ENCODE results near the gene PAK4.

The PAK4 gene

DNA sequence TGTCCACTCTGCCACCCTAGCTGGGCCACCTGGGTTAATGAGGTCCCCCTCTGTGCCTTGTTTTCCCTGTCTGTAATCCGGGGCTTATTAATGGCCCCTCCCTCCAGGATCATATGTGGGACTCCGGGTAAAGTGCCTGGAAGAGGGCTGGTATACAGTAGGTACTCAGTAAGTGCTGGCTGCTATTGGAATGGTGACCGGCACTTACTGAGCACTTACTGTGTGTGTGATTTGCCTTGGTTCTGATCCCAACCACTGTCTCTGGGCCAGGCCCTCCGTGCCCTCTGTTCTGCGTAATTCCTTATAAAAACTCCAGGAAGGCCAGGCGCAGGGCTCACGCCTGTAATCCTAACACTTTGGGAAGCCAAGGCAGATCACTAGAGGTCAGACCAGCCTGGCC, 40.3 kb downstream of the PAK4 start:
- DNase-seq (ENCODE audit: low read depth) = no peak

DNA sequence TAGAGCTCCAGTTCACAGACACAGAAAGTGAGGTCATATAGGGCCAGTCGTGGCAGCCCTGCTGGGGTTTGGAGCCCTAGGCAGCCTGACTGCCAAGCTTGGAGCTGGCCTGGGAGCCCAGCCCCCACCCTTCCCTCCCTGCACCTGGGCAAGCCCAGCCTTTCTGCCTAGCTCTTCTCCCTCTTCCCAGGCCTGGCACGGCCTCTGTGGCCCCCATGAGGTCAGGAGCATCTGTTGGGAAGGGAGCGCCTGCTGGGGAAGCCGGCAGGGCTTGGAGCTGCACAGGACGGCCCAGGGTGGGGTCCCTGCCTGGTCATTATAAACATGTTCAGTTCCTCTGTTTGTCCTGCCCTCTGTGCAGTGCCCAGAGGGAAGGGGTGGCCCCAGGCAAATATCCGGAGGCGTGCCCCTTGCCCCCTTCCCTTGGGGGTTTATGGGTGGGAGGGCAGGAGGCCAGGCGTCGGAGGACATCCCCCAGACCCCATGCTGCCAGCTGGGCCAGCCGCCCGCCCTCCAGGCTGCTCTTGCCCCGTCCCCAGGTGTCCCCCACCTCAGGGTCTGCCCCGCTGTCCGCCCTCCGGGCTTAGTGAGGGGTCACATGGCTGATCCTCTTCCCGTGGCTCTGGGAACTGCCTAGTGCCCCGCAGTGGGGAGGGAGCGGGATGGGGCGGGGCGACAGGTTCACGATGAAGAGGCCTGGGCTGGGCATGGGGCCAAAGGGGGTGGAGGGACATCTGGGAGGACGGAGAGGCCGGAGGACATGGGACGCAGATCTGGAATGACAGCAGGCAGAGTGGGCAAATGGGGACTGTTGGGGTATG, 41.2 kb downstream of the PAK4 start:
- DNase-seq (ENCODE audit: low read depth) = no peak

DNA sequence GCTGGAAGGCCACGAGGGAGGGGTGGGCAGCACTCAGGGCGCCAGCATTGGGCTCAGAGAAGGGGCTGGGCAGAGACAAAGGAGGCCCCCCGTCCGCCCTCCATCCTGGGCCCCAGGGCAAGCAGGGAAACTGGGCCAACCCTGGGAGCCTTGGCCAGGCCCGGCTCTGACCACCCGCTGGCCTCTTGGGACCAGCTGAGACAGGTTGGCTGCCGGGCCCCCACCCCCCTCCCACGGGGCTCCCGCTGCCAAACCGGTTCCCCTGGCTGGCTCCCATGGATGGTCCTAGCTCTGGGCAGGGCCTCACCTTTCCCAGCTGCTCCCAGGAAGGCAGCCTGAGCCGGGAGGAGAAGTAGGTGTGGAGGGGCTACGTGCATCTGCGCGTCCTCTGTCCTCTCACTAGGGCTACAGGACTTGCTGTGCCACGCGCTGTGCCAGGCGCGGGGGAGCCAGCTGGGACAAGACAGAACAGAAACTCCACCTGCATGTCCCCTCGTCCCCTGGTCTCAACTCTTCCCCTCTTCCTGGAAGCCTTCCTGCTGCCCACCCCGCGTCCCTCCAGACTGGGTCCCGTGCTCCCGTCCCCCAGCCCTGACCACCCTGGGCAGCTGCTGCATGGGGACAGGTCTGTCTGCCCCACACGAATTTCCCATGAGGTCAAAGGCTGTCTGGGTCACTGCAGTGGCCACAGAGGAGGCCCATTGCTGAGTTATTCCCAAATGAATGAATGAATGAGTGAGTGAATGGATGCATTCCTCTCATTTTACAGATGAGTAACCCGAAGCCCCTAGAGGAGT, 42.1 kb downstream of the PAK4 start:
- DNase-seq (ENCODE audit: low read depth) = no peak

DNA sequence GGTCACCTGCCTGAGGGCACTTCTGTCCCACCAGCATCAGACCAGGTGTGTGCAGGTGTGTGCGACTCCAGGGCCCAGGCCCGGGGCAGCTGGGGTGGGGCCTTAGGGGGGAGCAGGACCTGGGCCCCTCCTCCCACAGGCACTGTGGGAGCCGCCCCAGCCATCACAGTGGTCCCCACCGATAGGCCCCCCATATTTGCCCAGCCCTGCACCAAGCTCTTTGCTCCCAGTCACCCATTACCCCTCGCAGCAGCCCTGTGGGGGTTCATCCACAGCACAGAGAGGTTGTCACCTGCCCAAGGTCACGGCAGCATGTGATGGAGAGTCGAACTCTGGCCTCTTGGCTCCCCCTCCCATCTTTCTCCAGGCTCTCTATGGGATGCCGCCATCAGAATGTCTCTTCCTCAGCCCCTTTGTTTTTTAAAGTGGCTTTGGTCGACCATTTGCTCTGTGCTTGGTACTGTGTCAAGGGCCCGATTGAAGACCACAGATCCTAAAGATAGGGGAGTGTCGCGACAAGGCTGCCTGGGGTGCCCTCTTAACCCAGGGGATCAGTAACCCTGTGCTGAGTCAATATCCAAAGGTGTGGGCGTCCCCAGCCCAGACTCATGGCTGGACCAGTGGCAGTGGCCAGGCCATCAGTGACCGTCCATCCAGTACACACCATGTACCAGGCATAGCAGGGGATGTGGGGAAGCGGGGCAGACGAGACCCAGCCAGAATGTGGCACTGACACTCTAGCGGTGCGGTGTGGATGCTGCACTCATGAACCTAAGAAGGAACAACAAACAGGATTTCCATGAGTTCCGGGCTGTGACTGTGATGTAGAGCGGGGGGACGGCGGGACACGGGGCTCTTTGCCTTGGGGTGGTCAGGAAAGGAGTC, 42.9 kb downstream of the PAK4 start:
- DNase-seq (ENCODE audit: low read depth) = no peak

DNA sequence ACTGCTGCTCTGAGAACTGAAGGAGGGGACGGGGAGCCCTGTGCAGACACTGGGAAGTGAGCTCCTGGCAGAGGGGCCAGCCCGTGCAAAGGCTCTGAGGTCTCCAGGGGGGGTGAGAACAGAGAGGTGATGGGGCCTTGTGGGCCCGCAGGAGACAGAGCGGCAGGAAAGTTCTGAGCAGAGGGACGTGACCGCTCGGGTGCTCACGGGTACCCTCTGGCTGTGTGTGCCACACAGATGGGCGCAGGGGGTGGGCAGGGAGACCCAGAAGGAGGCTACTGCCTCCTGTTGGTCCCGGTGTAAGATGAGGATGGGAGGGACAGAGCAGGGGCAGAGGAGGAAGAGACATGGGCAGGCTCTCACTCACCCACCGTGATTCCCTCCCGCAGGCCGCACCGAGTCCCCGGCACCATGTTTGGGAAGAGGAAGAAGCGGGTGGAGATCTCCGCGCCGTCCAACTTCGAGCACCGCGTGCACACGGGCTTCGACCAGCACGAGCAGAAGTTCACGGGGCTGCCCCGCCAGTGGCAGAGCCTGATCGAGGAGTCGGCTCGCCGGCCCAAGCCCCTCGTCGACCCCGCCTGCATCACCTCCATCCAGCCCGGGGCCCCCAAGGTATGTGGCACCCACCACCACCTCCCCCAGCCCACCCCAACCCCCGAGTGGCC, 43.7 kb downstream of the PAK4 start:
- DNase-seq (ENCODE audit: low read depth) = no peak

DNA sequence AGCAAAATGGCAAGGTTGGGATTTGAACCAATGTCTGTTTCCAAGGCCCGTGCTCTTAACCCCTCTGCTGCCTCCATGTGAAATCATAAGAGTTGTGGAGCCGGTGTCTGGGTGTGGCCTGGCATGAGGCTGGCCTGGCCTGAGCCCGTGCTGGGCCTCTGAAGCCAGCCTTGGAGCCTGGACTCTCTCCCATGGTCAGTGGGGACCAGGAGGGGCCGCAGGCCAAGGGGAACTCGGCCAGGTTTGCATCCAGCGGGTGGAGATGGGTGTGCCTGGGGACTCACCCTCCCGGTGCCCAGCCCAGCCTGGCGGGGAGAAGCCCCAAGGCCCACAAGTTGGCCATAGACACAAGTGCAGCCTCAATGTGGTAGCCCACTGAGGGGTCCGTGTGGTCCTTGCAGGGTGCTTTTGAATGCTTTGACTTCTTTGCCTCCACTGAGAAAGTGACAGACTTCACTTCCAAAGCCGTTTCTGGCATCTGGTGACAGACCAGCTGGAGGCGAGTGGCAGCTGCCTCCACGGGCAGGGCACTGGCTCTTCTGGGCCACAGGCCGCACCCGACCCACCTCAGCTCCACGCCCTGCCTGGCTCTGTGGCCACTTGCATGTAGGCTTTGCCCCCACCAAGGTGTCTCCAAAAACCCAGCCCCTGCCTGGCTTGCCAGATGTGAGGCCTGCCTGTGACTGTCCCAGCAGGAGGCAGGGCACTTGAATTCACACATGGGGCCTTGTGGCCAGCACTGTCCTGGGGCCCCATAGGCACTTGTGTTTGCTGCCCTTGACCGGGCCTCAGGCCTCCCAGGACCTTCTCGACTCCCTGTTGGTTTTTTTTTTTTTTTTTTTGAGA, 45.0 kb downstream of the PAK4 start:
- no peak for DNase-seq (ENCODE audit: low read depth)

DNA sequence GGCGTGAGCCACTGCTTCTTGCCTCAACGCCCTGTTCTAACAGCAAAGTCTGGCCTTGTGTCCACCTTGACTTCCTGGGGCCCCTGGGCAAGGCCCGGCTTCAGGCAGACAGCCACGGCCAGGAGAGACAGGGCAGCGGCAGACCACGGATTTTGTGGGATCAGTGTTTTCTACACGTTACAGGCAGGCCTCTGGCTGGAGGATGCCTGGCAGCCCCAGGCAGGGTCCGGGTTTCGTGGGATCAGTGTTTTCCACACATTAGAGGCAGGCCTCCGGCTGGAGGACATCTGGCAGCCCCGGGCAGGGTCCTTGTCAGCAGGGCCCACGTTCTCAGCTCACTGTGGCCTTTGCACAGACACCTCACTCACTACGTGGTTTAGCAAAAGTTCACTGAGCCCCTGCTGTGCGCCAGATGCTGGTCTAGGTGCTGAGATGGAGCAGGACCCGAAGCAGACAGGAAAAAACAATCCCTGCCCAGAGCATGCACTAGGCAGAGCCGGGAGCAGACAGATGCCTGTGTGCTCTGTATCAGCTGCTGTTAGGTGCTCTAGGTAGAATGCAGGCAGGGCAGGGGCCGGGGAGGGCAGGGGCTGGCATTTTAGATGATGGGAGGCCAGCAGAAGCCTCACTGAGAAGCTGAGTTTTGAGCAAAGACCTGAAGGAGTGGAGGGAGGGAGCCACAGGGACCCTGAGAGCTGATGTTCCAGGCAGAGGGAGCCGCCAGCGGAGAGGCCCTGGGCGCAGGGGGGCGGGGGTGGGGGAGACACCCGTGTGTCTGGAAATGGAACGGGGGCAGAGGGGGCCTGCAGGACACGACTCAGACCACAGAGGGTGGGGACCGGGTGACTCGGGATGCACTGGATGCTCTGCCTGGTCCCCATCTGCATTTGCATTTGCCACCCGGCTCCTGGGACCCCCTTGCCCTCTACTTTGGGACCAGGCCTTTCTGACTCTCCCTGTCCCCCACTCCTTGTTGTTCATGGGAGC, 46.2 kb downstream of the PAK4 start:
- no peak for DNase-seq (ENCODE audit: low read depth)

DNA sequence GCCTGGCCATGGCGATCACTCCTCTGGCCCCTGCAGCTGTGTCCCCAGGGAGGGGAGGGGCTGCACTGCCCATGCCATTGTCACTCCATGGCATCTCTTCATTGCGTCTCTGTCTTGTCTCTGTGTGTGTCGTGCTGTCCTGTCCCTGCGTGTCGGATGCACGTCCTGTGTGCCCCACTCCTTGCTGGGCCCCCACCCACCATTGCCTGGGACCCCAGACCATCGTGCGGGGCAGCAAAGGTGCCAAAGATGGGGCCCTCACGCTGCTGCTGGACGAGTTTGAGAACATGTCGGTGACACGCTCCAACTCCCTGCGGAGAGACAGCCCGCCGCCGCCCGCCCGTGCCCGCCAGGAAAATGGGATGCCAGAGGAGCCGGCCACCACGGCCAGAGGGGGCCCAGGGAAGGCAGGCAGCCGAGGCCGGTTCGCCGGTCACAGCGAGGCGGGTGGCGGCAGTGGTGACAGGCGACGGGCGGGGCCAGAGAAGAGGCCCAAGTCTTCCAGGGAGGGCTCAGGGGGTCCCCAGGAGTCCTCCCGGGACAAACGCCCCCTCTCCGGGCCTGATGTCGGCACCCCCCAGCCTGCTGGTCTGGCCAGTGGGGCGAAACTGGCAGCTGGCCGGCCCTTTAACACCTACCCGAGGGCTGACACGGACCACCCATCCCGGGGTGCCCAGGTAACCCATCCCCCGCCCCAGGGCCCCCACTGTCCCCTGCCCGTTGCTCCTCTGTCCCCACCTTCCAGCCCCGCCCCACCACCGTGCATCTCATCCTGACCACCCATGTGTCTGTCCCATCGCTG, 47.3 kb downstream of the PAK4 start:
- no peak for DNase-seq (ENCODE audit: low read depth)

DNA sequence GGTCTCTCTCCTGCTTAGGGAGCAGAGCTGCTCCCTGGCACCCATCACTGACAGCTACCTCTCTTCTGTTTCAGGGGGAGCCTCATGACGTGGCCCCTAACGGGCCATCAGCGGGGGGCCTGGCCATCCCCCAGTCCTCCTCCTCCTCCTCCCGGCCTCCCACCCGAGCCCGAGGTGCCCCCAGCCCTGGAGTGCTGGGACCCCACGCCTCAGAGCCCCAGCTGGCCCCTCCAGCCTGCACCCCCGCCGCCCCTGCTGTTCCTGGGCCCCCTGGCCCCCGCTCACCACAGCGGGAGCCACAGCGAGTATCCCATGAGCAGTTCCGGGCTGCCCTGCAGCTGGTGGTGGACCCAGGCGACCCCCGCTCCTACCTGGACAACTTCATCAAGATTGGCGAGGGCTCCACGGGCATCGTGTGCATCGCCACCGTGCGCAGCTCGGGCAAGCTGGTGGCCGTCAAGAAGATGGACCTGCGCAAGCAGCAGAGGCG, 48.0 kb downstream of the PAK4 start:
- DNase-seq (ENCODE audit: low read depth) = no peak

DNA sequence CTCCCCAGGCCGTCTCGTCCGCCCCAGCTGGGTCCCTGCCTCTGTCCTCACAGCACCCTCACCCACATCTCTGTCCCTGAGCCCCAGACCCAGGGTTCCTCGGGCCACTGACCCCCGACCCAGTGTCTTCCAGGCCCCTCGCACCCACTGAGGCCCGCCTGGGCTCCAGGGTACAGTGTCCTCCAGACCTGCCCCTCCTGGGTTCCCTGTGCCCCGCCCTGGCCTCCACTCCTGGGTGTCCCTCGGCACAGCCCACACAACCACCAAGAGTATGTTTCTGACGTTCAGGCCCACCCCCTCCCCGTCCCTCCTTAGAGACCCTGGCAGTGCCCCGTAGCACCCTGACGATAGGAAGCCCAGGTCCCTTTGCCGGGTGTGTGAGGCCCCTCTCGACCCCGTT, 48.6 kb downstream of the PAK4 start:
- no peak for DNase-seq (ENCODE audit: low read depth)

DNA sequence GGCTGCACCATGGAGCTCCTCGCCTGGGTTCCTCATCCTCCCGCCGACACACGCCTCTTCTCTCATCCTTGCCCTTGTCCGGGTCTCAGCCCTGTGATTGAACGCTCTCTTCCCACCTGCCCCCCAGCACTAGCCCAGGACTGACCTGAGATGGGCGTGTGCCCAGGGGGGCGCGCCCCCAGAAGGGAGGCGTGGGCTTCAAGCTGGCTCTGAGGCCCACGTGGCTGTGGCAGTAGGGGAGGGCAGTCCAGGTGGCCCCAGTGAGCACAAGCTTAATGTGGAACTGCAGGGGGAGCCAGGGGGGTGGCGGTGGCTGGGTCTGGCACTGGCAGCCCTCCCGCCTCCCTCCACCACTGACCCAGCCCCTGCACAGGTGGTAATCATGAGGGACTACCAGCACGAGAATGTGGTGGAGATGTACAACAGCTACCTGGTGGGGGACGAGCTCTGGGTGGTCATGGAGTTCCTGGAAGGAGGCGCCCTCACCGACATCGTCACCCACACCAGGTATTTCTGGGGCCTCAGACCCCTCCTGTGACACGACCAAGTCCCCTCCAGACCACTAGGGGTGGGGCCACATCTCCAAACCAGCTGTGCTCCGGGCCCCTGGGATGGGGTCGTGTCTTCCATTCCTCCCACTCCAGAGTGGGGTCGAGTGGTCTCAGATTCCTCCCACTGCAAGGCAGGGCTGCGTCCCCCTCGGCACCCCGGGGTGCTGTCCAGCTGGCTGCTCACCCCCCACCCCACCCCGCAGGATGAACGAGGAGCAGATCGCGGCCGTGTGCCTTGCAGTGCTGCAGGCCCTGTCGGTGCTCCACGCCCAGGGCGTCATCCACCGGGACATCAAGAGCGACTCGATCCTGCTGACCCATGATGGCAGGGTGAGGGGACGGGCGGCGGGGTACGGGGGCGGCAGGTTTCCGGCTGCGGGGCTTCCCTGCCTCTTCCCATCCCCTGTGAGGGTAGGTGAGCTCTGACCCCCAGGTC, 49.3 kb downstream of the PAK4 start:
- DNase-seq (ENCODE audit: low read depth) = no peak

DNA sequence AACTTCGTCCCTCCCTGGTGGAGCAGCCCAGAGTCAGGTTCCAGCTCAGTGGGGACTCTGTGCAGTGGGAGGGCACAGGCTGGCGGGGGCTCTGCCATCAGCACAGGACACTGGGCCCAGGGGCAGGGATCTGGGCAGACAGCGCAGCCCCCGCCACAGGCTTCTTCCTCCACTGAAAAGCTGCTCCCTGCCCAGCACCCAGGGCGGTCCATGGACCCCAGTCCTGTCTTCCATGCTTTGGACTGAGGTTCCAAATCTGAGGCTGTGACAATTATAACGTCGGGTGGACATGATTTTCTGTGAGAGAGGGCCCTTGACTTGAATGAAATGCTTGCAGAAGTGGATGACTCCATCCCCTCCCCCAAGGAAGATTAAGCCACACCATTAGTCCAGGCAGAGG, 50.0 kb downstream of the PAK4 start:
- DNase-seq (ENCODE audit: low read depth) = no peak

DNA sequence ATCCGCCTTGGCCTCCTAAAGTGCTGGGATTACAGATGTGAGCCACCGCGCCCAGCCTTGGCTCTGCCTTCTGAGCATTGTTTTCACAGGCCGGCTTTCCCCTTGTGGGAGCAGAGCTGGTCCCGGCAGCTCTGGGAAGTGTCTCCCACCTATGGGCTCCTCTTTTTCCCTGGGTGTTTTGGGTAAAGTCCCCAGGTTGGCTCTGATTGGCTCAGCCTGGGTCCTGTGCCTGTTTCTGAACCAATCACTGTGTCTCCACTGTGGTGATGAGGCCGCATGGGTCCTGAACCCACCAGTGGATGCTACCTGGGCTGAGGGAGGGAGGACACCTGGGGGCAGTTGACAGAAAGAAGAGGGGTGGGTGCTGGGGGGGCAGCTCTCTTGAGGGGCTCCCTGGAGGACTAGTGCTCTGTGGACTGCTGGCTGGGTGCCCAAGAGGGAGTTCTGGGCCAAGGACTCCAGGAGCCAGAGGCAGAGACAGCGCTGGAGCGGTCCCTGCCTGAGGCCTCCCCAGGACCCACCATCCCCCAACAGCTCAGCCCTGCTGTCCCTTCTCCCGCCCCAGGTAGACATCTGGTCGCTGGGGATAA, 51.6 kb downstream of the PAK4 start:
- DNase-seq (ENCODE audit: low read depth) = no peak

DNA sequence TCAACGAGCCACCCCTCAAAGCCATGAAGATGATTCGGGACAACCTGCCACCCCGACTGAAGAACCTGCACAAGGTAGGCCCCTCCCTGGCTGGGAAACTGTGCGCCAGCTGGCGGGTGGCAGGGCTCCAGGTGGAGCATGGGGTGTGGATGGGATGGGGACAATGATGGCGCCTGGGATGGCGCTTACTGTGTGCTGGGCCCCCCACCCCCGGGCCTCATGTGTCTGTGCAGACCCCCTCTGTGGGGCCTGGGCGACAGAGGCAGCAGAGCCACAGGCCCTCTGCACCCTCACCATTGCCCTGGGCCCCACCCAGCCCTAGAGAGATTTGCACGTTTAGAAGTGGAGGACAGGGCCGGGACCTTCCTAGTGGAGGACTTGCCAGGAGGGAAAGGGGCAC, 52.1 kb downstream of the PAK4 start:
- DNase-seq (ENCODE audit: low read depth) = no peak

DNA sequence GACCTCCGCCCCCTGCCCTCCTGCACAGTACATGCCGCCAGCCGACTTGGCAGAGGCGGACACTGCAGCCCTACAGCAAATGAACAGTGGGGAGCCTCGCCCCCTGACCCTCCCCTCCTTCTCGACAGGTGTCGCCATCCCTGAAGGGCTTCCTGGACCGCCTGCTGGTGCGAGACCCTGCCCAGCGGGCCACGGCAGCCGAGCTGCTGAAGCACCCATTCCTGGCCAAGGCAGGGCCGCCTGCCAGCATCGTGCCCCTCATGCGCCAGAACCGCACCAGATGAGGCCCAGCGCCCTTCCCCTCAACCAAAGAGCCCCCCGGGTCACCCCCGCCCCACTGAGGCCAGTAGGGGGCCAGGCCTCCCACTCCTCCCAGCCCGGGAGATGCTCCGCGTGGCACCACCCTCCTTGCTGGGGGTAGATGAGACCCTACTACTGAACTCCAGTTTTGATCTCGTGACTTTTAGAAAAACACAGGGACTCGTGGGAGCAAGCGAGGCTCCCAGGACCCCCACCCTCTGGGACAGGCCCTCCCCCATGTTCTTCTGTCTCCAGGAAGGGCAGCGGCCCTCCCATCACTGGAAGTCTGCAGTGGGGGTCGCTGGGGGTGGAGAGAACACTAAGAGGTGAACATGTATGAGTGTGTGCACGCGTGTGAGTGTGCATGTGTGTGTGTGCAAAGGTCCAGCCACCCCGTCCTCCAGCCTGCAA, 52.9 kb downstream of the PAK4 start:
- no peak for DNase-seq (ENCODE audit: low read depth)

DNA sequence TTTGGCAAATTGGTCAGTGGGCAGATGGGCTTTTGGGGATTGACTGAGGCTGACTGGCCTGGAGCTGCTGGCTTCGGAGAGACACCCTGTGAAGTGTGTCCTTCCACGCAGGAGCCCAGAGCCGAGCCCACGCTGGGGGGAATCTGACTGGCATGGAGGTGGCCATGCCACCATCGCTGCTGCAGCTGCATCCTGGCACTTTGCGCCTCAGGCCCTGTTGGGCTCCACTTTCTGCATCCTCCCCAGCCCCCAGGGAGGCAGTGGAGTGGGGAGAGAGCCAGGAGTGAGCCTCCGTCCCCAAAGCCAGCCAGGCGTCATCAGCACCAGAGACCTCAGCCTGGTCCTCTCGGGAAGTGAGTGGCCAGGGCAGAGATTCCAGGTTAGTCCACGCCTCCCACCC, 54.2 kb downstream of the PAK4 start:
- DNase-seq (ENCODE audit: low read depth) = no peak
